IPS DF 4.7 (cell line): ENCODE measurements around the gene COL5A1.

Experiments
- DNase-seq: peaks from one replicate; pipeline ENCODE4 v3.0.0-alpha.2; 2013; ENCODE audit warnings: low spot score; ENCODE audit errors: extremely low read depth

Gene COL5A1

DNA sequence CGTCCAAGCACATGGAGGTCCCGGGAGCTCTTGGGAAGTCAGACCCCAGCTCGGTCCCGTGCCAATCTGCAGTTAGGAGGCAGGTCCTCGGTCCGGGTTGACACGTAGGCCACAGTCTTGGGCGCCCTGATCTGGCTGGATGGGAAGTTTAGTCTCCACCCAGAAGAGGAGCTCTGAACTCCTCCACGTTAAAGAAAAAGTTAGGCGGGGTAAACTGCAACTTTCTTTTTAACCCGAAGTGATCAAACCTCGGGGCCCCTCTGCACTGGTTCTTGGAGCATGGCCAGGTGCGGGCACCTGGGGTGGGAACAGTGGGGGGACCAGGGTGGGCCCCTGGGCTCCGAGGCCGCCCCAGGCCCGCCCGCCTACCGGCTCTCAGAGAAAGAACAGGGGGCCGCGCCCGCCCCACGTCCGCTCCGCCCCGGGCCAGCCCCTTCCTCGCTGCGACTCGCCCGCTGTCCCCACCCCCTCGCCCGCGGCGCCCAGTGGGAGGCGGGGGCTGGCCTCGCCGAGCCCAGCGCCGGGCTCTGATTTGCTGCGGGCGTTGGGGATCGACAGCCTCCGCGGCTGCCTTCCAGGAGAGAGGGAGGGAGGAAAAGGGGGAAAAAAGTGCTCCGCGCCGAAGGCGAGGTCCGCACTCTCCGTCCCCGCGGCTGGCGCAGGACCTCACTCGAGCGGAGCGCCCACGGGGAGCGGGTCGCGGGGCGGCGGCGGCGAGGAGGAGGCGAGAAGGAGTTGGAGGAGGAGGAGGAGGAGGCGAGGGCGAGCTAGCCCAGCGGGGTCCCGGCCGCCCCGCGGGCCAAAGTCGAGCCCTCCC, at the start of gene COL5A1:
TSS of gene COL5A1 (plus strand) at position 631 of the 817 bp plus-strand sequence. CDS start 385 bp downstream, outside the sequence.
- DNase-seq, result no peak

DNA sequence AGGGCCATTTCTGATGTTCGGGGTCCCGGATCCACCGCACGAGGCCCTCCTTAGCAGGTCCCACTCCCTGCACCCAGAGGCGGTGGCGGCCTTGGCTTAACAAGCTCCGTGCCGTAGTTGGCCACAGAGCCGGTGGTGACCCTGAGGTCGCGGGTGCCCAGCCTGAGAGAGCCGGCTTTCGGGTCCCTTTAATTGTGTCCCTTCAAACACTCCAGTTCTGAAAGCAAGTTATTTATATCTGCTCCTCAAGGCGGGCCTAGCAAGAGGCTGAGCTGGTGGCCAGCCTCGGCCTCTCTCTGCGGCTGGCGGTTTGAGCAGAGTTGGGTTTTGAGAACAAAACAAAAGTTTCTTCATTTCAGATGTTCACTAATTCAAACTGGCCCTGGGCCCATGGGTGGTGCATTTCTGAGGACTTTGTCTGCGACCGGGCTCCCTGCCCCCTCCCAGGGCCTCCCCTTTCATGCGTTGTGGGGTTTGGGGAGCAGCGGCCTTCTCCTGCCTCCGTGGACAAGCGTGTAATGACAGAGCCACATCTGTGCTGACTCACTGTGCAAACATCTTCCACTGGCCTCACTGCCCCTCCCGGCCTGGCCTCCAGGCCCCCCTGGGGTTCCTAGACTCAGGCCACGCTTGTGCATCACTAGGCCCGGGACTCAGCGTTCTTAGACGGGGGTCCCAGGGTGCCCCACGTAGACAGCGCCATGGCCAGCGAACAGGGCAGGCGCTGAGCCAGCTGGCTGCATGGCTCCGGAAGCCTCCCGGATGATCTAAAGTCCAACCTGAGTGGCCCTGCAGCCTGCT, 49.4 kb upstream of the COL5A1 start:
- DNase-seq, result no peak

DNA sequence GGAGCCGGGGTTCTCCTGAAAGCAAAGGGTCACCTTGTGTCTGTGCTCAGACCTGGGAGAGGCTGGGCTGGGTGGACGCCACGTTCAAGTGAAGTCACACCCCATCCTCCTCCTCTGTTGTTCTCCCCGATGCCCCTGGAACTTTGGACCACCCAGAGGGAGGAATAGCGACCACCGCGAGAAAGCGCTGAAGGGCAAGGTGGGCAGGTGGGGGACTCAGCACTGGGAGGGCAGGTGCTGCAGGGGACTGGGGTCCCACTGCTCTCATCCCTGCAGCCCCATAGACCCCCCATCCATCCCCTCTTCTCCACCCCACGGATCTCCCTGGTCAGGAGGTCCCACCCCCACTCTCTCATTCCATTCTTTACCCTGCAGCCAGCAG, 48.8 kb upstream of the COL5A1 start:
- DNase-seq, result no peak

DNA sequence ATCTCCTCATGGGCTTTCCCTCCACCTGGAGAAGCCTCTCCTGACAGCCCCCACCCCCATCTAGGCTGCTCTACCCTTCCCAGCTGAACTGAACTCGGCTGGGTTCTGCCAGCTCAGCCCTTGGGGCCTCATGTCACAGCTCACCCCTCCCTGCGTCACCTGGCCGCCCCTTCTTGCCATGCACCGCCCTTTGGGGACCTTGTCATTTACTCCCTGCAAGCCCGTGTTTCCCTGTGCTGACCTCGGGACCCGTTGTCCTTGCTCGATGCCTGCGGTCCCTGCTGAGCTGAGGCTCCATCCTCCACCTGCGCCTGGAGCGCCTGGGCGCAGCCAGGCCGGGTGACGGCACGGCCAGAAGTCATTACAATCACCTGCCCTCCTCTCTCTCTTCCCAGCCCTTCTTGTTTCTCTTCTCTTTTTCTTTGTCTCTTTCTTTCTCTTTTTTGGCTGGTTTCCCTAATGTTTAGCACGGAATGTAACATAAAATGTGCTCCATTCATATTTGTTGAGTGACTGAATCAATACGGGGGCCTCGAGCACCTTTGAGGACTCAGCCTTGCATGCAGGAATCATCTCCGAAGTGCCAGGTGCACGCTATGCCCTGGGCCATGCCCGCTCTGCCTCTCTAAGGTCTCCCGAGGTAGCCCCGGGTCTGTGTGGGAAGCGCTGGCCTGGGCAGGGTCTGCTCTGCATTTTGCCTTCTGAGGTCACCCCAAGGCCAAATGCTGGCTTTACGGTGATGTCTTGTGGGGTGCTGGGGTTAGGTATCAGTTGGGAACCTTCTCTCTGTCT, 48.1 kb upstream of the COL5A1 start:
- no peak for DNase-seq

DNA sequence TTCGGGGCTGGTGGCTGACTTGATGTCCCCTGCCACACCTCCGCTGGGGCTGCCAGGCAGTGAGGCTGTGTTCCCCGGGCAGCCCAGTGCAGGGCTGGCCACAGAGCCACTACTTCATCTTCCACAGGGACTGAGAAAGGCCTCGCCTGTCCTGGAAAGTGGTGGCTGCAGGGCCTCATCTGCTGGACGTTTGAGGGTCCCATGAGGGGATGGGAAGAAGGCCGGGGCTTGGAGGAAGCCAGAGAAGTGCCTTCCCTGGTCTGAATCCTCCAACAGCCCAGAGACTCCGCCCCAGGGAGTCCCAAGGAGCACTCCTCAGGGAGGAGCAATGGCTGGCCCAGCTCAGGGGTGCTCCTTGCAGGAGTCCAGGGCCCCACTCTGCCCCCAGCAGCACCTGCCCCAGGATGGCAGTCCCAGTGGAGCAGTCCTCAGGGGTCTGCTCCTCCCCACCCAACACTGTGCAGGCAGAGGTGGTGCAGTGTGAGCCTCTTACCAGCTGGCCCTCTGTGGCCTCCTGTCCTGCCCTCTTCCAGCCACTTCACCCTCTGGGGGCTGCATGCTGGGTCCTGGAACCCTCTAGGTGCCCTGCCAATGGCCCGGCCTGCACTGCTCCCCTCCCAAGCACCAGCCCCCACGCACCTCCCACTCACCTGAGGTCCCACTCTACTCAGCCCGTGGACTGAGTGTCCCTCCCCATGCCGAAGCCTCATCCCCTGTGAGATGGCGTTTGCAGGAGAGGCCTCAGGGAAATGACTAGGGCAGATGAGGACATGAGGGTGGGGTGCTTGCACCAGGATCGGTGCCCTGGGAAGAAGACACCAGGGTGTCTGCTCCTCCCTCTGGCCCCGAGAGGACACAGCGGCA, 47.3 kb upstream of the COL5A1 start:
- no peak for DNase-seq

DNA sequence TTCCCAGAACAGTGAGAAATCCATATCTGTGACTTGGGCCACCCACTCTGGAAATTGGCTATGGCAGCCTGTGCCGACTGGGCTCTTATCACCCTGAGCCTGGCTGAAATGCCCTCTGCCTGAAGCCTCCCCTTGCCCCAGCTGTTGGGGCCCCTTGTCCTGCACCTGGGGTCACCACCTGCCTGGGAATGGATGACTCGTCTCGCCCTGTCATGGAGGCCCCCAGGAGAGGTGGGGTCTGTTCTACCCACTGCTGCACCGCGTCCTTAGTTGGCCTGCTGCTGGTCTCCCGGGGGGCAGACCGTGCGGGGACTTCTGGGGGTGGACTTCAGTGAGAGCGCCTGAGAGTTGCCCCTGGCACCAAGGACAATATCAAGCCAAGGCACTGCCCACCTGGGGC, 46.6 kb upstream of the COL5A1 start:
- no peak for DNase-seq

DNA sequence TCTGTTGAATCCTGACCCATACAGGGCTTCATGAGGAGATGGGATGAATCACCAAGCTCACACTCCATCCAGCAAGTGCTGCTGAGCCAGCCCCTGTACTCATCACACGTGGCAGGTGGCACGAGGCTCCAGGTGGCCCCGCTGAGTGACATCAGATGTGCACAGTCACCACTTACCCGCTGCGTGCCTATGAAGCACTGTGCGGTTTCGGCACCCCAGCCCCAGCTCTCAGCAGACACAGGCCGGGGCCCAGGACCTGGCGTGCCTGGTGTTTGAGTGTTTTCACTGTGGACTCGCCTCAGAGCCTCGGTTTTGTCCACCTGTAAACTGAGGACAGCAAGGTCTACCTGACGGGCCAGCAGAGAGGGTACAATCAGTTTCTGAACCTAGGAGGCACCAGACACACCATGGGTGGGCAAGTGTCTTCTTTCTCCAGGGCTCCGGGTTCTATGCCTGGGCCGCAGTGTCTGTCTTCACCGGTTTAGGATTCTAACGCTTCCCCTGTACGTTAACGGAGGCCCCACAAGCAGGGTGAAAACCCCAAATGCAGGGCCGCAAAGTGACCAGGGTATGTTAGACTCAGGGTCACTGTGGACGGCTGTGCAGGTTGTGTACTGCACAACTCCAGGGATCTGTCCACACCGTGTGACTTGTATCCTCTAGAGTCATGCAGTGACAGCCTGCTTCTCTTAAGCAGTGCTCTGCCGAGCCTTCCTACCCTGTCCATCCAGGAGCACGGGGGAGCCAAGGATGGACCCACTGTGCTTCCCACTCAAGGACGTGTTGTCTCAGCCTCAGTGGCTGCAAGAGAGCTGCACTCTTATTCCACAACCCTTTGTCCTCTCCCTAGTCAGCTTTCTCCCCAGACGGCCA, 44.3 kb upstream of the COL5A1 start:
- DNase-seq, result no peak

DNA sequence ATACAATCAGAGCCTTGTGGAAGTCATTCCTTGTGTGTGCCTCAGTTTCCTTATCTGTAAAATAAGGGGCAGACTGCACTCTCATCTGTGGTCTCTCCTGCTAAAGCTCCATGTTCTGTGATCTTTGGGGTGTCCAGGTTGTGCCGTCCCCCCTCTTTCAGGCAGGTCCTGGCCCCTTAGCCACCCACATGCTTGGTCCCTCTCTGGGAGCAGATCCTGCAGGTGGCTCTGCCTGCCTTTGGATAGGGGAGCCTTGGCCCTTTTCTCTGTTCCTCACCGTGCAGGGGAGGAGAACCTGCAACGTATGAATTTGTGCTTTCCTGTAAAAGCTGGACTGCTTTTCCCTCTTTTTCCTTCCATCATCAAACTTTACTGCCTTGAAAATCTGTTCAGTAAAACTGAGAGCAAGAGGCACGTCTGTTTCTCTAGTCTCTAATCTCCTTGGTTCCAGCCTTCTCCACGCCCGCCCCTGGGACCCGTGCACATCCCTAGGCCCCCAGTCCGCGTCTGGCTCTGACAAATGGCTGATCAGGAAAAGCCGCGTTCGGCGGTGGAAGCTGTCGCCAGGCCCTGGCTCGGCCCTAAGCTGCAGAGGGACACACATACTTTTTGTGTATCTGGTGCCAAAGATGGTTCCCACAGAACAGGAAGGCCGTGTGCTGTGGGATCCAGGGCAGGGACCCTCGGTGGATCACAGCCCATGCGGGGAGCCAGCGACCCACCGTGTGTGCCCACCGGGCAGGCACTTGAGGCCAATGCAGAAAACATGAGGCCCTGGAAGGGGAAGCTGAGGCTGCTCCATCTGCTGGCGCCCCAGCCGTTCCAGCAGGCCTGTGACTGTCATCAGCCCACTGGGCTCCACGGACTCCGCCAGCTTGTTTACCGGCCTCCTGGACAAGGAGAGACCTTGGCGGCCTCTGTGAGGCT, 43.4 kb upstream of the COL5A1 start:
- no peak for DNase-seq

DNA sequence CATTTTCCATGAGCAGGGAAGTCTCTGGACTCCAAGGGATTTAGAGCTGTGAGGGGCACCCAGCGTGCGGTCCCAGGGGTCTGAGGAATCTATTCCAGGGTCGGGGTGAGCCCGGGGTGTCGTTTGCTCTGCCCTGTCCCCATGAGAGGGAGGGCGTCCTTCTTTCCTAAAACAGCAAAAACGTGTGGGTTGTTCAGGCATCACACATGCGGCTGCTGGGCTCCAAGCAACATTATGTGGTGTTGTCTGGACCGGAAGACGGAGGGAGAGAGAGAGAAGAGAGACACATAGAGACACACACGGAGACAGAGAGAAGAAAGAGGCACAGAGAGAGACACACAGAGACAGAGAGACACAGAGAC, 42.7 kb upstream of the COL5A1 start:
- no peak for DNase-seq

DNA sequence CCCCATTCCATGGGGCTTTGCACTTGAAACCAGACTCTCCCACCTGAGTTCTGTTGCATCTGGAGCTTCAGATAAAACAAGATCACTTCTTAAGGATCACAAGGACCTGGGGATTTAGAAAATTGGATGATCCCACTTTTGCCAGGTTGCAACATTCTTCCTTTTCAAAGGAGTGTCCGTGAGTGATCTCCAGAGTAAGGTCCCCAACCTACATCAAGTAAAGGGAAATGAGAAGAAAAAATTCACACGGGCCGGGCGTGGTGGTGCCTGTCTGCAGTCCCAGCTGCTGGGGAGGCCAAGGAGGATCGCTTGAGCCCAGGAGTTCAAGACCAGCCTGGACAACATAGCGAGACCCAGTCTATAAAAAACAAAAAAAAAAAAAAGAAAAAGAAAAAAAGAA, 41.2 kb upstream of the COL5A1 start:
- no peak for DNase-seq

DNA sequence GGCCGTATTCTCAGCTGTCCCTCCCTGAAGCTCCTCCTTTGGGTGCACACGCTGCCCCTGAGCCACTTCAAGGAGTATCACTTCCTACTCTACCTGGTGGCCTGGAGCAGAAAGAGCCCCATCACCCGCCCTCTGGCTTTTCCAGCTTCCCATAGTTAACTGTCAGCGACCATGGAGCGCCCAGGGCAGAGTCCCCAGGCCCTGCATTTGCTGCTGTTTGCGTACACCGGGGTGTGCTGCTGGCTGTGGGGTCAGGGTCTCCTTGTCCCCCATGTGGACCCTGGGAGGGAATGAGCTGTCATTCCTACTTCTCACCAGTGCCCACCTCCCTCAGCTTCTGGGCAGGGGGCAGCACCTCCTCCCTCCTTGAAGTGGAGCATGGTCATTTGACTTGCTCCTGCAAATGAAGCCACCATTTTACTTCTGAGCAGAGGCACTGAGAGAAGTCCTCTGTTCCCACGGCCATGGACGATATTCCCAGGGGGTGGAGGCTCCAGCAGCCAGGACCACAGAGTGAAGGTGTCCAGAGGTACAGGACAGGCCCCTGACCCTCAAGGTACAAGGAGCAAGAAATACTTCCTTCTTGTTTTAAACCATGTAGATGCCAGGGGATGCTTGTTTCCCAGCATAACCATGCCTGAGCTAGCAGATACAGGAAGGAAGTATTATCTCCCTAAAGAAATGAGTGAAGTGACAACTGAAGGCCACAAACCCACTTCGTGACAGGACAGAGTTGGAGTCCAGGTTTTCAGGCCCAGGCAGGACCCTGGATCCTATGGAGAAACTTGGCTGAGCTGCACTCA, 40.6 kb upstream of the COL5A1 start:
- DNase-seq, result no peak

DNA sequence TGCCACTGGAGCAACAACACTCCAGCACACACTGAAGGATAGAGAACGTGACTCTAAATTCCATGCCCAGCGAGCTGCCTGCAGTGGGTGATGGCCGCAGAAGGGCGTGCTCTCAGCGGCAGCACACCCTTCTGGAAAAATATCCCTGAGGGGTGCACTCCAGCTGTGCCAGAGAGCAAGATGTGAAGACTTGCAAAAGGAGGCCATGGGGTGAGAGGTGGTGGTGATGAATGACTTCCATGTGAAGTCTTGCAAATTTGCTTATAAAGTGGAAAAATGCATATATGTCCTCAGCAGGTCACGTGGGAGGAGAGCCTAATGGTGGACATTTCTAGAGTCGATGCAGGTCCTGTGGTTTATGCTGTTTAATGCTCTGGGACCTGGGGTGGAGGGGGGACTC, 39.8 kb upstream of the COL5A1 start:
- no peak for DNase-seq

DNA sequence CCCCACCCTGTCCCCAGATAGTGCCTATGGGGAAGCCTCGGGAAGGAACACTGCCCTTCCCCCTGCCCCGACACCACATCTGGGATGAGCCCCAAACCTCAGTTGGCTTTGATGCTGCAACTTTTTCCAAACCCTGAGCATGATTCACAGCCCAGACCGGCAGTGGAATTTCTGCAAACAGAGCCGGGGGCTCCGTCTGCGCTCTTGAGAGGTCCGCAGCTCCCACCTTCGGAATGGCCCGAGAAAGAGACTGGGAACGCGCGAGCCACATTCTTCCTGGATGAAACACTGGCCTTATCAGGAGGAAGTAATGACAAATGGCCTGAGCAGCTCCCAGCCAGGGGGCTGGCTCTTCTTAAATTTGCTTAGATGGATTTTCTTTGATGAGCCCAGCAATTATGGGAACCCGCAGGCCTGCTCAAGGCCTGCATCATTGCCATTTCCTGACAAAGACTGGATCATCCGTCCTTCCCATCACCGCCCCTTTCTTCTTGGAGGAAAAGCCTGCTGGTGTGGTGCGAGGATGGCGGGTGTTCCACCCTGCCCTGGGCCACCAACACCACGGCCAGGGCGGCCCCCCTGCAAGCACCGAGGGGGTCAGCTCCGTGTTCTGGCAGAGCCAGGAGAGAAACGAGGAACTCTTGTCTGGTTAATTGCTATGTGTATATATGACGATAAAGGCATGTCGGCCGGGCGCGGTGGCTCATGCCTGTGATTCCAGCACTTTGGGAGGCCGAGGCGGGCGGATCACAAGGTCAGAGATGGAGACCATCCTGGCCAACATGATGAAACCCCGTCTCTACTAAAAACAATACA, 38.8 kb upstream of the COL5A1 start:
- no peak for DNase-seq

DNA sequence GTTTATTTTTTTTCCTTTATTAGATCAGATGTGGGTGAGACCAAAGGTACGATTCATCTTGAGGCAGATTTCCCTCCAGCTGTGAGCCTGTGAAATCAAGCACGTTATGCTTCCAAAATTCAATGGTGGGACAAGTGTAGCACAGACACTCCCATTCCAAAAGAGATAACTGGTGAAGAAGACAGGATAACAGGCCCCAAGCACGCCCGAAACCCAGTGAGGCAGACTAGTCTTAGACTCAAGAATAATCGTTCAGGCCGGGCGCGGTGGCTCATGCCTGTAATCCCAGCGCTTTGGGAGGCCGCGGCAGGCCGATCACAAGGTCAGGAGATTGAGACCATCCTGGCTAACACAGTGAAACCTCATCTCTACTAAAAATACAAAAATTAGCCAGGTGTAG, 36.8 kb upstream of the COL5A1 start:
- DNase-seq, result no peak

DNA sequence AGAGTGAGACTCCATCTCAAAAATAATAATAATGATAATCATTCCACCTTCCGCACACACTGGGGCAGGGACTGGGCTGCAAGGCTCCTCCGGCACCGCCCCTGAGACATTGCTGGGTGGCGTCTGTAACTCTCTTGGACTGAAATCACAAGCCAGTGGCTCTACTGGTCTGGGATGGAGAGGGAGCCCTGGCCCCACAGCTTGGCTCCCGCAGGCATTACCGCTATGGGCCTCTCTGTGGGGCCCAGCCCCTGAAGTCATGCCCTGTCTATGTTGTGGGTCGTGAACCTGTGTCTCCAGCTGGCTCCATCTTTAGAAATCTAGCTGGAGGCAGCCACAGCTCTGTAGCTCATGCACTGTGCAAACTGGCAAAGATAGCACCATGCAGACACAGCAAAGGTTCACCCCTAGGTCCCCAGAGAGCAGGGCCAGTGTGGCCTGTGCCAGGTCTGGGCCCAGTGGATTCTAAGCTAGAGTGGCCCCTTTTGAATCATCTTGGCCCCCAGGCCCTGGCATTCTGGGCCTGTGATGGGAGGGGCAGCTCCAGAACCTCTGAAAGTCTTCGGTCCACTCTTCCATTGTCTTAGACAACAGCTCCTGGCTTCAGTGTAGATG, 36.1 kb upstream of the COL5A1 start:
- DNase-seq, result no peak

DNA sequence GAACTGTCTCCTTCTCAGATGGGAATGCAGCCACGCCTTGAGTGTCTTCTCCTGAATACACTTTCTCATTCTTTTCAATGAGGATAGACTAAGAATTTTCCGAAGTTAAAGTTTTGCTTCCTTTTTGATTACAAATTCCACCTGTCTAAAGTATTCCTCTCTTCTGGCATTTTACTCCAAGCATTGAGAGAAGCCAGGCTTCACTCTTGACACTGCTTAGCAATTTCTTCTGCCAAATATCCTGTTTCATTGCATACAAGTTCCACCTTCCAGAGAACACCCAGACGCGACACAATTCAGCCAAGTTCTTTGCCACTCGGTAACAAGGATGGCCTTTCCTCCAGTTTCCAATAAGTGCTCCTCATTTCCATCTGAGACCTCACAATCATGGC, 35.6 kb upstream of the COL5A1 start:
- no peak for DNase-seq
